ENCODE results near the gene MICAL2. TPM values are rescaled to one million over a fixed set of nuclear protein-coding genes. Genes with fewer than 3 reads are reported as not detected.

Gene MICAL2
- total and polyA plus RNA-seq, 12 donors = 8.4 to 80.5 (median 34.1) TPM

DNA sequence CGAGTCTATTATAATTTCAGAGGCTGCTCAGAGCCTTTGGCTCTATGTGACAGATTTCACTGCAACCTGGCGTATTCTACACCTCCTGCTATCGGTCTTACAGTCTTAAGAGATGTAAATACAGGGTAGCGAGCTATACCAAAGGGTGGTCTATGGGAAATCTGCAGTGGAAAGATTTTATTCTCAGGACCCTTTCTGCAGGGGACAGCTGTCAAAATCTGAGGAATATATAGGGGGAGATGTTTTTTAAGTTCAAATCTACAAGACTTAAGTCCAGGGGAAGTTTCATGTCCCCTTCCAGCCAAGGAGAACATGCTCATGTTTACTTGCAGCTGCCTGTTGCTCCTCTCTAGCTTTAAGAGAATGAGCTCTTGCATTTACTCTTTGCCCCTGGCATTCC lies 62.7 kb downstream of the MICAL2 start:
- TF ChIP-seq, protein P1, sequence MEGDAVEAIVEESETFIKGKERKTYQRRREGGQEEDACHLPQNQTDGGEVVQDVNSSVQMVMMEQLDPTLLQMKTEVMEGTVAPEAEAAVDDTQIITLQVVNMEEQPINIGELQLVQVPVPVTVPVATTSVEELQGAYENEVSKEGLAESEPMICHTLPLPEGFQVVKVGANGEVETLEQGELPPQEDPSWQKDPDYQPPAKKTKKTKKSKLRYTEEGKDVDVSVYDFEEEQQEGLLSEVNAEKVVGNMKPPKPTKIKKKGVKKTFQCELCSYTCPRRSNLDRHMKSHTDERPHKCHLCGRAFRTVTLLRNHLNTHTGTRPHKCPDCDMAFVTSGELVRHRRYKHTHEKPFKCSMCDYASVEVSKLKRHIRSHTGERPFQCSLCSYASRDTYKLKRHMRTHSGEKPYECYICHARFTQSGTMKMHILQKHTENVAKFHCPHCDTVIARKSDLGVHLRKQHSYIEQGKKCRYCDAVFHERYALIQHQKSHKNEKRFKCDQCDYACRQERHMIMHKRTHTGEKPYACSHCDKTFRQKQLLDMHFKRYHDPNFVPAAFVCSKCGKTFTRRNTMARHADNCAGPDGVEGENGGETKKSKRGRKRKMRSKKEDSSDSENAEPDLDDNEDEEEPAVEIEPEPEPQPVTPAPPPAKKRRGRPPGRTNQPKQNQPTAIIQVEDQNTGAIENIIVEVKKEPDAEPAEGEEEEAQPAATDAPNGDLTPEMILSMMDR (IDR thresholded peaks at IDR 0.05) = no peak
- no peak for TF ChIP-seq POLR2A (IDR thresholded peaks at IDR 0.05)

DNA sequence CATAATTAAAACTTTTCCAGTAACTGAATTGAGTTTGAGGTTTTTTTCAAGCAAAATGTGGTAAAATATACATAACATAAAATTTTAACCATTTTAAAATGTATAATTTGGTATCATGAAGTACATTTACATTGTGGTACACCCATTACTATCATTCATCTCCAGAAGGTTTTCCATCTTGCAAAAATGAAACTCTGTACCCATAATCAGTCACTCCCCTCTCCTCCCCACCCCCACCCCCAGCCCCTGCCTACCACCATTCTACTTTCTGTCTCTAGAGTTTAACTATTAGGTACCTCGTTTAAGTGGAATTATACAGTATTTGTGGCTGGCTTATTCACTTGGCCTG lies 63.7 kb downstream of the MICAL2 start:
- TF ChIP-seq POLR2A (IDR thresholded peaks at IDR 0.05) = no peak
- TF ChIP-seq, protein P1 (IDR thresholded peaks at IDR 0.05) = no peak
- WGBS, 4 donors = 25 to 59% (median 54%) methylated on average over 1 of the region's 1 CpG

More for the DNA sequence above, 62.7 kb downstream of the MICAL2 start:
- H3K27ac ChIP-seq = no peak overlapping the region
- H3K4me1 ChIP-seq (replicated peaks in 1 of 2) = no peaks in the 10 kb centered on the region
- H3K9me3 ChIP-seq (replicated peaks in 1 of 3) = no peaks in the 10 kb centered on the region
- no peaks in the 10 kb centered on the region for H3K36me3 ChIP-seq (replicated peaks in 1 of 2)
- no peak overlapping the region for H3K4me3 ChIP-seq
- WGBS, 4 donors = 78 to 86% (median 82%) methylated on average over 4 of the region's 4 CpGs
- H3K27me3 ChIP-seq = no peaks in the 10 kb centered on the region
- no peak for DNase-seq
- intact Hi-C loops (cut with DNase I) = no loop called here

DNA sequence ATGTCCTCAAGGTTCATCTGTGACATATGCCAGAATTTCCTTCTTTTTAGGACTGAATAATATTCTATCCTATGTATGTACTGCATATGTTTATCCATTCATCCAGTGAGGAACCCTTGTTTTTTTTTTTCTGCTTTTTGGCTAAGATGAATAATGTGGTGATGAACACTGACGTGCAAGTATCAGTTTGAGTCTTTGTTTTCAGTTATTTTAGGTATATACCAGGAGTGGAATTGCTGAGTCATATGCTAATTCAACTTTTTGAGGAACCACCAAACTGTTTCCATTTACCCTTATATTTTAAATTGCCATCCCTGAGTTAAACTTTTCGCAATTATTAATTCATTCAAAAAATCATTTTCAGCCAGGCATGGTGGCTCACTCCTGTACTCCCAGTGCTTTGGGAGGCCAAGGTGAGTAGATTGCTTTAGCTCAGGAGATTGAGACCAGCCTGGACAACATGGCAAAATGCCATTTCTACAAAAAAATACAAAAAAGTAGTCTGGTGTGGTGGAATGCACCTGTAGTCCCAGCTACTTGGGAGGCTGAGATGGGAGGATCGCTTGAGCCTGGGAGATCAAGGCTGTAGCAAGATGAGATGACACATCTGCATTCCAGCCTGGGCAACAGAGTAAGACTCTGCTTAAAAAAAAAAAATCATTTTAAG lies 64.2 kb downstream of the MICAL2 start:
- no peaks in the 10 kb centered on the region for H3K36me3 ChIP-seq (replicated peaks in 1 of 2)
- H3K9me3 ChIP-seq (replicated peaks in 1 of 3) = no peaks in the 10 kb centered on the region
- TF ChIP-seq, protein P1 (IDR thresholded peaks at IDR 0.05) = no peak
- TF ChIP-seq POLR2A (IDR thresholded peaks at IDR 0.05) = no peak
- intact Hi-C loops (cut with DNase I) = no loop called here
- H3K4me1 ChIP-seq (replicated peaks in 1 of 2) = no peaks in the 10 kb centered on the region
- no peak for DNase-seq
- H3K4me3 ChIP-seq = no peak overlapping the region
- H3K27ac ChIP-seq = no peak overlapping the region
- H3K27me3 ChIP-seq = no peaks in the 10 kb centered on the region
- 80 to 88% (median 84%) methylated on average over 3 of the region's 3 CpGs for WGBS, 4 donors

More for the DNA sequence above, 63.7 kb downstream of the MICAL2 start:
- intact Hi-C loops (cut with DNase I) = no loop called here
- Histone ChIP-seq H3K36me3 (replicated peaks in 1 of 2) (no peaks in the 10 kb centered on the region), H3K4me1 (replicated peaks in 1 of 2) (no peaks in the 10 kb centered on the region), H3K27ac (no peak overlapping the region), H3K27me3 (no peaks in the 10 kb centered on the region), H3K4me3 (no peak overlapping the region), H3K9me3 (replicated peaks in 1 of 3) (no peaks in the 10 kb centered on the region)
- no peak for DNase-seq

DNA sequence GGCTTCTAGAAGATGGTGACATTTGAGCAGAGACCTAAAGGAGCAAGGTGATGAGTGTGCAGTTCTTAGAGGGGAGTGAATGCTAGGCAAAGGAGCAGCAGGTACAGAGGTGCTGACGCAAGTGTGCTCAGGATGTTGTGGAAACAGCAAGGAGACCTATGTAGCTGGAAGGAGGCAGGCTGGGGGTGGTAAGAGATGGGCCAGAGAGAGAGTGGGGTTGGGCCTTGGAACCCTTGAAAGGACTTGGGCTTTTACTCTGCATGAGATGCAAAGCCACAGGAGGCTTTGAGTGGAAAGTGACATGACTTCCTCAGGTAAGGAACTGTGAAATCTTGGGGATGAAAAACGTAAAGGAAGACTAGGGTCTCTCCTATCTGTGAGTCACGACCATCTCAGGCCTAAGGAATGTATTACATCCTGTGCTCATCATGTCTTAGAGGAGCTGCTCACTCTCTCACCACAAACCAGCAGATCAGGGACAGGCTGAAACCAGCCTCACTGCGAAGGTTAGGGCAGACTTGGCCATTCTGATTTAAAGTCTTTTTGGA lies 65.4 kb downstream of the MICAL2 start:
- intact Hi-C loops (cut with DNase I) = no loop called here
- no peak for TF ChIP-seq POLR2A (IDR thresholded peaks at IDR 0.05)
- TF ChIP-seq, protein P1 (IDR thresholded peaks at IDR 0.05) = no peak
- H3K9me3 ChIP-seq (replicated peaks in 1 of 3) = no peaks in the 10 kb centered on the region
- H3K4me3 ChIP-seq = no peak overlapping the region
- WGBS, 4 donors = 31 to 64% (median 34%) methylated on average over 4 of the region's 4 CpGs
- H3K4me1 ChIP-seq (replicated peaks in 1 of 2) = no peaks in the 10 kb centered on the region
- DNase-seq = no peak
- H3K27ac ChIP-seq = peak overlapping the region in 1 of 5 donors; percentile 43
- no peaks in the 10 kb centered on the region for H3K27me3 ChIP-seq
- H3K36me3 ChIP-seq (replicated peaks in 1 of 2) = no peaks in the 10 kb centered on the region
